GM23338 (cell line): ENCODE measurements around the gene LTBP4. TPM values are rescaled to one million over a fixed set of nuclear protein-coding genes. Genes with fewer than 3 reads are reported as not detected.

Experiments
- ATAC-seq: fragments of 200-7000 bp; cut with Tn5 transposase; 3 replicates; pipeline ENCODE4 v1.9.1; 2020
- DNase-seq: peaks from one replicate; pipeline ENCODE4 v3.0.0-alpha.2; 2015; ENCODE audit warnings: low spot score
- H2AFZ ChIP-seq: fragments of 200-600 bp; sonication (generic); 2 replicates; pipeline ENCODE4 v1.8.0; 2016; ENCODE audit warnings: antibody characterized with exemption, mild to moderate bottlenecking, moderate library complexity
- H3F3A ChIP-seq: fragments of 200-600 bp; sonication (generic); replicated peaks from 2 replicates; pipeline ENCODE4 v1.8.0; 2017; ENCODE audit warnings: antibody characterized with exemption, mixed run types, low read depth
- H3K27ac ChIP-seq: fragments of 200-600 bp; sonication (generic); 2 replicates; pipeline ENCODE4 v1.6.1; 2016; ENCODE audit warnings: low read depth
- H3K27me3 ChIP-seq: fragments of 200-600 bp; sonication (generic); 2 replicates; pipeline ENCODE4 v1.8.0; 2016; ENCODE audit warnings: mild to moderate bottlenecking, mixed run types, moderate library complexity; ENCODE audit not compliant: insufficient read depth
- H3K36me3 ChIP-seq: fragments of 200-600 bp; sonication (generic); 2 replicates; pipeline ENCODE4 v1.8.0; 2016; ENCODE audit warnings: mild to moderate bottlenecking; ENCODE audit not compliant: insufficient read depth
- H3K4me1 ChIP-seq: fragments of 200-600 bp; sonication (generic); 2 replicates; pipeline ENCODE4 v1.8.0; 2016; ENCODE audit warnings: mild to moderate bottlenecking, moderate library complexity; ENCODE audit not compliant: insufficient read depth
- H3K4me2 ChIP-seq: fragments of 200-600 bp; sonication (generic); 2 replicates; pipeline ENCODE4 v1.7.1; 2017; ENCODE audit warnings: mixed run types
- H3K4me3 ChIP-seq: fragments of 200-600 bp; sonication (generic); 2 replicates; pipeline ENCODE4 v1.6.1; 2016; ENCODE audit warnings: mixed run types
- H3K79me2 ChIP-seq: fragments of 200-600 bp; sonication (generic); replicated peaks from 2 replicates; pipeline ENCODE4 v1.8.0; 2017; ENCODE audit warnings: mild to moderate bottlenecking; ENCODE audit not compliant: insufficient read depth
- H3K9me2 ChIP-seq: fragments of 200-600 bp; sonication (generic); 2 replicates; pipeline ENCODE4 v1.8.0; 2017; ENCODE audit not compliant: insufficient read depth
- H4K20me1 ChIP-seq: fragments of 200-600 bp; sonication (generic); replicated peaks from 2 replicates; pipeline ENCODE4 v1.8.0; 2017; ENCODE audit warnings: mild to moderate bottlenecking; ENCODE audit not compliant: insufficient read depth
- H3K27ac Mint-ChIP-seq: 2 replicates; pipeline ENCODE4 v1.8.0; 2020; ENCODE audit warnings: inconsistent platforms, mild to moderate bottlenecking, moderate library complexity, mixed read lengths
- H3K27me3 Mint-ChIP-seq: 3 replicates; pipeline ENCODE4 v1.8.0; 2022; ENCODE audit warnings: low read depth, mild to moderate bottlenecking, moderate library complexity, mixed read lengths, inconsistent platforms; ENCODE audit not compliant: insufficient read depth, poor library complexity
- H3K36me3 Mint-ChIP-seq: 3 replicates; pipeline ENCODE4 v1.8.0; 2021; ENCODE audit warnings: low read depth, mild to moderate bottlenecking, inconsistent platforms, moderate library complexity, mixed read lengths
- H3K4me1 Mint-ChIP-seq: 3 replicates; pipeline ENCODE4 v1.8.0; 2020; ENCODE audit warnings: mild to moderate bottlenecking, inconsistent platforms, mixed read lengths
- H3K4me3 Mint-ChIP-seq: 3 replicates; pipeline ENCODE4 v1.8.0; 2021; ENCODE audit warnings: moderate library complexity, mild to moderate bottlenecking, inconsistent platforms, mixed read lengths
- H3K9me3 Mint-ChIP-seq: 3 replicates; pipeline ENCODE4 v1.8.0; 2020; ENCODE audit warnings: moderate library complexity, mild to moderate bottlenecking, inconsistent platforms, mixed read lengths
- CREB1 ChIP-seq: fragments of 250-450 bp; sonication (Bioruptor Pico); IDR thresholded peaks from 2 replicates; pipeline ENCODE4 v1.5.0; 2020; ENCODE audit warnings: low read depth, mild to moderate bottlenecking, moderate library complexity
- CTCF ChIP-seq, 2 experiments: fragments of 200-600 bp in 1 of 2; sonication (generic) in 1 of 2; conservative IDR thresholded peaks; 2 replicates each; pipeline versions ENCODE4 v1.5.1 to v1.6.1; 2016 to 2017; ENCODE audit warnings: antibody characterized with exemption in 2 of 2, low read depth in 2 of 2, mild to moderate bottlenecking in 2 of 2, moderate library complexity in 1 of 2
- ETS1 ChIP-seq: IDR thresholded peaks from 2 replicates; pipeline ENCODE4 v1.6.1; 2016; ENCODE audit warnings: antibody characterized with exemption
- EZH2 ChIP-seq: fragments of 200-600 bp; sonication (generic); IDR thresholded peaks from one replicate; pipeline ENCODE4 v1.8.0; 2017; ENCODE audit warnings: antibody characterized with exemption, mild to moderate bottlenecking, low read depth; ENCODE audit not compliant: unreplicated experiment
- EZH2phosphoT487 ChIP-seq: fragments of 200-600 bp; sonication (generic); IDR thresholded peaks from one replicate; pipeline ENCODE4 v1.8.1; 2018; ENCODE audit warnings: antibody characterized with exemption; ENCODE audit not compliant: unreplicated experiment
- JUNB ChIP-seq: IDR thresholded peaks from one replicate; pipeline ENCODE4 v1.6.1; 2016; ENCODE audit warnings: antibody characterized with exemption; ENCODE audit not compliant: unreplicated experiment
- NANOG ChIP-seq: IDR thresholded peaks from 2 replicates; pipeline ENCODE4 v1.6.1; 2016; ENCODE audit warnings: antibody characterized with exemption, borderline replicate concordance
- POLR2AphosphoS5 ChIP-seq: IDR thresholded peaks from 2 replicates; pipeline ENCODE4 v1.6.1; 2016; ENCODE audit warnings: antibody characterized with exemption, low read depth
- REST ChIP-seq: IDR thresholded peaks from one replicate; pipeline ENCODE4 v1.6.1; 2018; ENCODE audit warnings: antibody characterized with exemption; ENCODE audit not compliant: unreplicated experiment
- STAT1 ChIP-seq: IDR thresholded peaks from one replicate; pipeline ENCODE4 v1.6.1; 2016; ENCODE audit warnings: antibody characterized with exemption; ENCODE audit not compliant: unreplicated experiment
- ZNF114 ChIP-seq: fragments of 250-450 bp; sonication (Bioruptor Pico); IDR thresholded peaks from 2 replicates; pipeline ENCODE4 v1.5.0; 2020; ENCODE audit warnings: mild to moderate bottlenecking, moderate library complexity
- ZNF331 ChIP-seq: fragments of 250-450 bp; sonication (Bioruptor Pico); IDR thresholded peaks from 2 replicates; pipeline ENCODE4 v1.5.0; 2020; ENCODE audit warnings: low read depth, mild to moderate bottlenecking, moderate library complexity
- ZNF462 ChIP-seq: fragments of 250-450 bp; sonication (Bioruptor Pico); IDR thresholded peaks from 2 replicates; pipeline ENCODE4 v1.5.0; 2020; ENCODE audit warnings: mild to moderate bottlenecking, moderate library complexity
- polyA plus RNA-seq: library from polyadenylated mRNA; unstranded; fragments of >200 nt; fragmentation: Nextera tagmentation; extraction: Ambion mirVana; gene quantifications from 2 replicates; pipeline ENCODE4 v1.2.1, GENCODE V29; 2016
- total RNA-seq: library from RNA; depleted of rRNA; stranded (reverse); fragments of >200 nt; shearing (Covaris generic); gene quantifications from 2 replicates; pipeline ENCODE4 v1.2.3, GENCODE V29; 2014

The LTBP4 gene
- total and polyA plus RNA-seq, 2 experiments from 2014 or later, result 50.3 to 65.0 TPM

- H3K4me1 Mint-ChIP-seq, result peaks cover 11% of the 10 kb centered on the region
- no peaks in the 10 kb centered on the region; the same call in 2 of the 3 replicates for H3K9me3 Mint-ChIP-seq
- H3K36me3 Mint-ChIP-seq, result peaks cover 13% of the 10 kb centered on the region
- H3F3A ChIP-seq, result 0 out of 2 replicates have a peak, but pooled peaks cover 5% of the 10 kb centered on the region
- no peak overlapping the region for H3K27ac Mint-ChIP-seq
- peaks cover 10% of the 10 kb centered on the region for H3K4me1 ChIP-seq
- no peaks in the 10 kb centered on the region for H3K36me3 ChIP-seq
- no peak for ATAC-seq
- H4K20me1 ChIP-seq, result no peaks in the 10 kb centered on the region
- H3K4me3 ChIP-seq, result no peak overlapping the region
- no peaks in the 10 kb centered on the region for H3K79me2 ChIP-seq
- no peak overlapping the region for H3K4me2 ChIP-seq
- no peak overlapping the region for H3K4me3 Mint-ChIP-seq
- H3K9me2 ChIP-seq, result no peaks in the 10 kb centered on the region
- H3K27me3 ChIP-seq, result peaks cover 7% of the 10 kb centered on the region; the same call in 1 of the 2 replicates
- peaks cover 13% of the 10 kb centered on the region for H3K27me3 Mint-ChIP-seq
- H3K27ac ChIP-seq, result no peak overlapping the region
- DNase-seq, result no peak
- TF ChIP-seq NANOG (no peak), POLR2AphosphoS5 (no peak), EZH2phosphoT487 (no peak), REST (no peak), STAT1 (no peak), EZH2 (no peak), ZNF462 (CRISPR knock-in tag) (no peak), ZNF331 (no peak), JUNB (no peak), ETS1 (no peak), CREB1 (CRISPR knock-in tag) (no peak), ZNF114 (no peak), CTCF (conservative IDR thresholded peaks at IDR 0.05; ENCODE audit: low read depth in 2 of 2) (no peak)
- no peak overlapping the region for H2AFZ ChIP-seq
Observed at GRCh38 chr19:40590464-40591265, 10.5 kb upstream of the LTBP4 start.
